ENCODE results near the gene CFAP100.

The CFAP100 gene

DNA sequence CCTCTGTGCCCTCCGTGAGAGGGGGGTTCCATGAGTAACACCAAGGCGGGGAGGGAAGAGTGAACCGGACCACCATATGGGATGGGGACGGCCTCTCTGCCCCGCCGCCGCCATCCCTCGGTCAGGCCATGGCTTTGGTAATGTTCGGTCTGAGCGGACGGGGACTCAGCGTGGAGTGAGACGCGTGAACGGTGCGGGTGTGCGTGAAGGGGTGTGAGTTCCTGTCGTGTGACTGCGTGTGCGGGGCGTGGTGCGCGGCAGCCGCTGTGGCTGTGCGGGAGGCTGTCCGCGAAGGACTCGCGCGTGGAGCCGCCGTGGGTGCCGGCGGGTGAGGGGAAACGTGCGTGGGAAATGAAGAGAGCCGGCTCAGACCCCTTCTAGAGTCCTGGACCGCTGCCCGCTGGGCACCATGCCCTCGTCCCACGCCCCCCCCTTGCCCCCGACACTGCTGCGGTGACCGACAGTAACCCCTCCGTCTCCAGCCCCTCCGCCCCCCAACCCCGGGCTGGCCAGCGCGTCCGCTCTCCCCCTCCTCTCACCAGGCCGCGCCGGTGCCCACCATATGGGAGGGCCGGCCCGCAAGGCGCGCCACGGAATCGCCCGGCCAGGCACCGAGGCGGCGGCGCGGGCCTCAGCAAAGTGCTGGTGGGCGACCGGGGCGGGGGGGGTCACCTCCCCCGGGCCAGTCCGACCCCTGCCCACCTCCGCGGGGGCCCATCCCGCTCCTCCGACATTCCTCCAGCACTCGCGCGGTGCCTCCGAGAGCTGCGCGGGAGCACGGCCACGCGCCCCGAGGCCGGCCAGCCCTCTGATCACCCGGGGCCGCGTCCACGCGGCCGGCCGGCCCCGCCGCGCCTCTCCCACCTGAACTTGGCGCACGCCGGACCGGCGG, 38.1 kb upstream of the CFAP100 start:
- no peak for DNase-seq (ENCODE audit: low read depth in 2 of 3, low spot score in 1 of 3)

DNA sequence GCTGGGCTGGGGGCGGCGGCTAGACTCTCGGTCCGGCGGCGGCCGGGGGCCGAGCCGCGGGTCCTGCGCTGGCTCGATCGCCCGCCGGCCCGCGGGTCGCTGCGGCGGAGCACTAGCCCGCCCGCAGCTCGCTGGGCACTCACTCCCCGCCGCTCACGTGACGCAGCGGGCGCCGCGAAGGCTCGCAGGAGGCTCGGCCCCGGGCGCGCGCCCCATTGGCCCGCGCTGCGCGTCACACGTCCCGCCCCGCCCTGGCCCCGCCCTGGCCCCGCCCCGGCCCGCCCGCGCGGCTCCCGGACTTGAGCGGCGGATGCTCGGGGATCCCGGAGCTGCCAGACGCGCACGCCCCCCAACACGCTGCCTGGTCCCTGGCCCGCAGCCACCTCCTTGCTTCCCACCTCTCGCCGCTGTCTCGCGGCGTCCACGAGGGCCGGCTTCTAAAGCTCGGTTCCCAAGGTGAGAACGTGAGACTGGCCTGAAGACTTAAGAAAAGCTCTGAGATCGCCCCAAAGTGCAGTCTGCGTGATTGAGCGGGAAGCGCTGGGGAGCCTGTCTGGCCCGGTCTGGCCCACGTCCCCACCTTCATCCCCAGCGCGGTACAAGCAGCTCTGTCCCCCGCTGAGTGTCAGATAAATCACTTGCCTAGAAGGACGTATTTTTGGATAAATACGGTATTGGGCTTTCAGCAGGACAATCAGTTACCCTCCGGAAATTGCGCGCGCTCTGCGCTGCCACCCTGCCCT, 37.2 kb upstream of the CFAP100 start, which contains the start of gene KLF15:
KLF15 (minus strand) TSS at position 114 of the 743 bp plus-strand sequence. CDS start 4,486 bp downstream, outside the sequence.
- DNase-seq (ENCODE audit: low read depth in 2 of 3, low spot score in 1 of 3) = peak; percentile 47 to 76 (median 66)

GRCh38 chr3:126358038-126358815, 36.5 kb upstream of the CFAP100 start:
- no peak for DNase-seq (ENCODE audit: low read depth in 2 of 3, low spot score in 1 of 3)

GRCh38 chr3:126358816-126359181, 35.9 kb upstream of the CFAP100 start:
- no peak for DNase-seq (ENCODE audit: low read depth in 2 of 3, low spot score in 1 of 3)

DNA sequence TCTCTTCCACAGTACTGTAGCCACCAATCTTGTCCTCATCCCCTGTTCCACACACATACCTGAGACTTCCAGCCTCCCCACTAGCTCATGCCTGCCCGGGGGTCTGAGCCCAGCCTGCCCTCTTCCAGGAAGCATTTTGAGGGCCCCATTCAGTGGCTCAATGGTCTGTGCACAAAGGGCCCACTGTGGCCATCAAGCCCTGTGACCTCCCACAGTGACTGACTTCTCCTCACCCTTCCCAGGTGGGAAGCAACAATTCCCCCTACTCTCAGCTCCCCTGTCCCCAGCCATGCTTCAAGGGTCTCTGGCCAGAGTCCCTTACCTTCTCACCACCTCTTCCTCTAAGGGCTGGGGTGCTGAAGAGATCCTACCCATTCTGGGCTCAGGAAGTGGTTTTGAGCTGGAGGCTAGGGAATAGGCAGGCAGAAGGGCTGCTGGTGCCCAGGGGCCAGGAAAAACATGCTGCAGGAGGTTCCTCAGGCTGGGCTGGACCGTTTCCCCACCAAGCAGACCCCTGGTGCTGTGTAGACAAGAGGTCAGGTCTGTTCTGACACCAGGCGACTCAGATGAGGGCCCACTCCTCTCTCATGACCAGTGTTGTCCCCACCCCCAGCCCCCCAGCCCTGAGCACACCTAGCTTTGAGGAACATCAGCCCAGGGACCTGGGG, 34.5 kb upstream of the CFAP100 start:
- no peak for DNase-seq (ENCODE audit: low read depth in 2 of 3, low spot score in 1 of 3)

DNA sequence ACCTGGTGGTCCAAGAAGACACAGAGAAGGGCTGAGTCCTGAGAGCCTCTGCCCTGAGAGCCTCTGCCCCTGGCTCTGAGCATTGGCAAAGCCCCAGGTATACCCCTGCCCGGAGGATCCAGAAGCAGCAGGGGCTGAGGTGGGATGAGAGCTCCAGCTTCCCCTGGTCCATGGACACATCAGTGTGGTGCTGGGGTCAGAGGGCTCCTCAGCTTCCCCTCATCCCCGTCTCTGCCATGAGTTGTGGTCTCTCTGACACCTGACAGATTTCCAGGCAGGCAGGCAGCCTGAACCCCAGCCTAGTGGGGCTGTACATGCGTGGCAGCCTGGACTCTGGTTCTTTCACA, 34.0 kb upstream of the CFAP100 start:
- DNase-seq (ENCODE audit: low read depth in 2 of 3, low spot score in 1 of 3) = no peak

DNA sequence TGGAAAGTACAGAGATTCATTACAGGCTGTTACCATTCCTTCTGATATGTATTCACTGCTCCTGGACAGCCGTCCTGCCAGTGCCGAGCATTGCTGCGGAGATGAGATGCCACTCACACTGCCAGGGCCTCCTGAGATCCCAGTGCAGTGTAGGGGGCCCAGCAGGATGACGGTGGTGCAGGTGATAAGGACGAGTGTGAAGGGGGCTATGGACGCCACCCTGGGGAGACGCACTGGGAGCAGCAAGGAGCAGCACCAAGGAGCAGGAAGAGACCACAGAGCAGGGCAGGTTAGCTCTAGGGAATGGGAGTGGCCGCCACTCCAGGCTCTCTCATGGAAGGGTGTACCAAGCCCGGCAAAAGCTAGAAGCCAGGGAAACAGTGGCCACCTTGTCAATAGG, 33.5 kb upstream of the CFAP100 start:
- no peak for DNase-seq (ENCODE audit: low read depth in 2 of 3, low spot score in 1 of 3)

GRCh38 chr3:126364130-126364695, 30.5 kb upstream of the CFAP100 start:
- DNase-seq (ENCODE audit: low read depth in 2 of 3, low spot score in 1 of 3) = no peak

DNA sequence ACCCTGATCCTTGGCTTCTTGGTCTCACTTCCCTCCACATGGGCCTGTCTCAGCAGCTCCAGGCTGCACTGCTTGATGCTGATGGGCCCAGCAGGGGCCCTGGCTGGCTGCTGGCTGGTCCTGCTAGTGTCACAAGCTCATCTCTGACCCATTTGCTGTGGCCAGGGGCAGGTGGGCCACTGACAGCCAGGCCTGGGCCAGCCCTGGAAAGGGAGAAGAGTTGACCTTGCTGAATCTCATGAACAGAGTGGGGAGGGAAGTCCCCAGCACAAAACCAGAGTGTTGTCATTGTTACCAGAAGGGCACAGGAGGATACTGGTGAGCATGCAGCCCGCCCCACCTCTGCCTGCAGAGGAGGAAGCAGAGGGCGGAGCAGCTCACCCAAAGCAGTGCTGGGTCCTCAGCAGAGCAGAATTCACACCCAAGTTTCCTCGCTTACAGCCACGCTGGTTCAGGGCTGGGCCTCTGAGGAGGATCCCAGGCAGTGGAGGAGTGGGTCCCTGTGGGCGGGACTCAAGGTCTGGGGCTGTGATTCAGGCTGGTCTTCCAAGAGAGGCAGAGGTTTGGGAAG, 29.9 kb upstream of the CFAP100 start:
- no peak for DNase-seq (ENCODE audit: low read depth in 2 of 3, low spot score in 1 of 3)

- no peak for DNase-seq (ENCODE audit: low read depth in 2 of 3, low spot score in 1 of 3)
Measured at GRCh38 chr3:126365351-126366277, 29.1 kb upstream of the CFAP100 start.

DNA sequence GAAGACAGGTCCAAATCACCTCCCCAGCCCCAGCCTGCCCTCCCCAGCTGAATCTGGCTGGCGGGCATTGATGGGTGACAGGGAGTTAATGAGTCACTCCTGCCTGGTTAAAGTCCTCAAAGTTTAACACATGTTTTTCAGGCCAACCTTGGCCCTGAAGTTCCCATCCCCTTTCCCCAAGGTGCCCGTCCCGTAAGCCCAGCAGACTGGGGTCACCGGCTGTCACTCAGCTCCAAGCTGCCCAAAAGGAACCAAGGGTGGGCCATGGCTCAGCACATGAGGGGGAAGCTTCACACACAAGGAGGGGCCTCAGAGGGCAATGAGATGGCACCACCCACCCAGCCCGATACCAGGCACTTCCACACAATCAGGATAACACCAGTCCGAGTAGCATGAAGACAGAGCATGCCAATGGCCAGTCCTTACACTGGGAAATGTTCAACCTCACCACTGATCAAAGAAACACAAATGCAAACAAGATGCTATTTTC, 27.3 kb upstream of the CFAP100 start:
- DNase-seq (ENCODE audit: low read depth in 2 of 3, low spot score in 1 of 3) = no peak

GRCh38 chr3:126369490-126369889, 25.2 kb upstream of the CFAP100 start:
- DNase-seq (ENCODE audit: low read depth in 2 of 3, low spot score in 1 of 3) = no peak

GRCh38 chr3:126370055-126370454, 24.7 kb upstream of the CFAP100 start:
- DNase-seq (ENCODE audit: low read depth in 2 of 3, low spot score in 1 of 3) = no peak

DNA sequence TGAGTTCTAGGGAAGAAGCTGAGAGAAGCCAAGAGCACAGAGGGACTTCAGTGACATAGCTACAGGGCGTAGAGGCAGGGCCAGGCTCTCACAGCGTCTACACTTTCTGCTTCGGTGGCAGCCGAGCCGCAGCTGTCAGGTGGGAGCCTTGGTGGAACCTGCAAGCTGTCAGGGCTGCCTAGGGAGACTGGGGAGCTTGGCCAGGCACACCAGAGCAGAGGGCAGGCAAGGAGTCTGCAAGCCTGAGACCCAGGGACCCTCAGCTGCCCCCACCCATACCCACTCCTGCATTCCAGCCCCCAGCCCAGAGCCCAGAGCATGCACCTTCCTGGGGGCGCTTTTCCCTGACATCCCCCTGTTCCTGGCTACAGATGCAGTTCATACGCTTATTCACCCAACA, 24.1 kb upstream of the CFAP100 start:
- DNase-seq (ENCODE audit: low read depth in 2 of 3, low spot score in 1 of 3) = no peak

- DNase-seq (ENCODE audit: low read depth in 2 of 3, low spot score in 1 of 3) = no peak
Measured at GRCh38 chr3:126371096-126371705, 23.5 kb upstream of the CFAP100 start.

GRCh38 chr3:126372413-126373145, 22.1 kb upstream of the CFAP100 start:
- DNase-seq (ENCODE audit: low read depth in 2 of 3, low spot score in 1 of 3) = no peak

- DNase-seq (ENCODE audit: low read depth in 2 of 3, low spot score in 1 of 3) = no peak
Measured at GRCh38 chr3:126373146-126373613, 21.5 kb upstream of the CFAP100 start.
